GM12878 (cell line): ENCODE data around the gene CSNK1A1. TPM values are rescaled to one million over a fixed set of nuclear protein-coding genes. Genes with fewer than 3 reads are reported as not detected.

Experiments used
- ATAC-seq: fragments of 200-7000 bp; cut with Tn5 transposase; 3 replicates; pipeline ENCODE4 v1.9.1; 2020; ENCODE audit warnings: mild to moderate bottlenecking, moderate library complexity
- BruUV-seq: library from RNA; stranded (reverse); fragments of 400-500 nt; replicated peaks from 2 replicates; lab custom pipeline; 2021; lab: Mats Ljungman, UMichigan
- CTCF ChIA-PET: fragments of 300-600 bp; sonication (Branson Sonifier 250); formaldehyde crosslinking; extraction: SDS; loops from one replicate; lab custom pipeline; 2021; ENCODE audit warnings: inconsistent platforms; lab: Yijun Ruan, JAX
- POLR2A ChIA-PET: fragments of 350-600 bp; formaldehyde crosslinking; extraction: SDS; loops from one replicate; lab custom pipeline; 2021; ENCODE audit warnings: inconsistent platforms; lab: Charles Lee
- RAD21 ChIA-PET: fragments of 300-600 bp; sonication (Branson Sonifier 250); formaldehyde crosslinking; loops from one replicate; lab custom pipeline; 2023; ENCODE audit warnings: antibody characterized with exemption; ENCODE audit not compliant: unreplicated experiment; lab: Charles Lee
- SMC1A ChIA-PET: fragments of 300-600 bp; sonication (Branson Sonifier 250); formaldehyde crosslinking; loops from one replicate; lab custom pipeline; 2023; ENCODE audit not compliant: unreplicated experiment, uncharacterized antibody; lab: Charles Lee
- DNase-seq: peaks from one replicate; pipeline ENCODE4 v3.0.0-alpha.2; 2011; ENCODE audit warnings: low read depth, low spot score
- FAIRE-seq: peaks from 3 replicates; lab custom pipeline; 2011; peaks lifted over from hg19 to GRCh38; lab: Jason Lieb, UNC
- H2AFZ ChIP-seq: 2 replicates; pipeline ENCODE4 v1.6.0; 2011; ENCODE audit warnings: low read depth, low read length, control low read depth; ENCODE audit not compliant: control insufficient read depth
- H3K27ac ChIP-seq: 2 replicates; pipeline ENCODE4 v1.5.1; 2011; ENCODE audit warnings: control low read depth; ENCODE audit not compliant: control insufficient read depth, insufficient read depth
- H3K27me3 ChIP-seq, 2 experiments: replicated peaks in 1 of 2; 2 replicates each; pipeline versions ENCODE4 v1.6.0 to v1.6.1; 2011; ENCODE audit warnings: low read length in 1 of 2; ENCODE audit not compliant: control insufficient read depth in 2 of 2, insufficient read depth in 2 of 2
- H3K36me3 ChIP-seq, 2 experiments: 2 replicates each; pipeline ENCODE4 v1.5.1; 2011; ENCODE audit warnings: low read length in 1 of 2; ENCODE audit not compliant: control insufficient read depth in 2 of 2, insufficient read depth in 2 of 2
- H3K4me1 ChIP-seq: 2 replicates; pipeline ENCODE4 v1.6.1; 2011; ENCODE audit warnings: mild to moderate bottlenecking, low read length, moderate library complexity, mixed read lengths; ENCODE audit not compliant: control insufficient read depth, insufficient read depth
- H3K4me2 ChIP-seq: 2 replicates; pipeline ENCODE4 v1.6.0; 2011; ENCODE audit warnings: control low read depth; ENCODE audit not compliant: control insufficient read depth, insufficient read depth
- H3K4me3 ChIP-seq: fragments of 200-600 bp; sonication (generic); 2 replicates; pipeline ENCODE4 v1.5.1; 2016
- H3K79me2 ChIP-seq: 2 replicates; pipeline ENCODE4 v1.6.0; 2011; ENCODE audit warnings: low read length; ENCODE audit not compliant: control insufficient read depth, insufficient read depth
- H3K9ac ChIP-seq: 2 replicates; pipeline ENCODE4 v1.8.0; 2011; ENCODE audit warnings: low read length, control low read depth, mixed read lengths; ENCODE audit not compliant: control insufficient read depth, insufficient read depth
- H3K9me3 ChIP-seq: replicated peaks from 3 replicates; pipeline ENCODE4 v1.5.1; 2011; ENCODE audit warnings: mild to moderate bottlenecking, low read length; ENCODE audit not compliant: control insufficient read depth, insufficient read depth
- H4K20me1 ChIP-seq: 2 replicates; pipeline ENCODE4 v1.6.0; 2011; ENCODE audit not compliant: control insufficient read depth, insufficient read depth
- CBX5 ChIP-seq: sonication (generic); IDR thresholded peaks from 2 replicates; pipeline ENCODE4 v1.6.1; 2016; ENCODE audit warnings: low read depth, moderate library complexity, mild to moderate bottlenecking, inconsistent platforms
- CHD2 ChIP-seq: IDR thresholded peaks from 2 replicates; pipeline ENCODE4 v1.6.1; 2011; ENCODE audit warnings: low read depth, low read length, improper control_type of control experiment, borderline replicate concordance
- IRF5 ChIP-seq: fragments of 450-650 bp; IDR thresholded peaks from 2 replicates; pipeline ENCODE4 v1.6.1; 2017; ENCODE audit warnings: borderline replicate concordance
- TCF3 ChIP-seq: IDR thresholded peaks from 2 replicates; pipeline ENCODE4 v1.6.1; 2012; ENCODE audit warnings: low read depth, mild to moderate bottlenecking, low read length, borderline replicate concordance; ENCODE audit not compliant: insufficient read depth
- WGBS: methylation state at CpG from one replicate; pipeline ENCODE4 v1.1.6; 2016; ENCODE audit warnings: low lambda C conversion rate; ENCODE audit not compliant: insufficient replicate concordance, insufficient coverage; ENCODE audit errors: missing lambda C conversion rate; 5-methylcytosine and 5-hydroxymethylcytosine counted together
- in situ Hi-C: fragments of 300-500 bp; cut with MboI; formaldehyde crosslinking; loops from 9 replicates; pipeline ENCODE4 v1.14.3; 2018; ENCODE audit warnings: mixed read lengths
- intact Hi-C: fragments of 100-400 bp; cut with micrococcal nuclease; formaldehyde crosslinking; loops from one replicate; pipeline ENCODE4 v1.14.2; 2022; ENCODE audit not compliant: unreplicated experiment
- polyA plus RNA-seq, 11 experiments: library from polyadenylated mRNA; depleted of rRNA in 4 of 11; unstranded in 6 of 11; stranded (reverse) in 5 of 11; fragments of >200 nt; fragmentation: Nextera tagmentation in 4 of 11; fragmentation: Illumina TruSeq in 1 of 11; extraction: Ambion mirVana in 4 of 11; extraction: Trizol in 1 of 11; gene quantifications; 1 replicate in 1 of 11; 2 replicates in 10 of 11; pipeline versions ENCODE4 v1.2.1 to v1.2.3, GENCODE V29; 2011 to 2016; ENCODE audit warnings: inconsistent platforms in 2 of 11, missing spikeins in 2 of 11, low read depth in 1 of 11
- total RNA-seq, 4 experiments: library from RNA; depleted of rRNA in 3 of 4; stranded (reverse); fragments of >200 nt in 3 of 4; fragmentation: Illumina TruSeq in 1 of 4; extraction: Trizol in 1 of 4; gene quantifications; 2 replicates each; pipeline versions ENCODE4 v1.2.1 to v1.2.3, GENCODE V29; 2013 to 2021

The CSNK1A1 gene
- total and polyA plus RNA-seq, 10 of the 15 experiments (the other 5 are each of a cell fraction or from before 2014, with no cell fraction given) = 53.3 to 155 (median 133) TPM

DNA sequence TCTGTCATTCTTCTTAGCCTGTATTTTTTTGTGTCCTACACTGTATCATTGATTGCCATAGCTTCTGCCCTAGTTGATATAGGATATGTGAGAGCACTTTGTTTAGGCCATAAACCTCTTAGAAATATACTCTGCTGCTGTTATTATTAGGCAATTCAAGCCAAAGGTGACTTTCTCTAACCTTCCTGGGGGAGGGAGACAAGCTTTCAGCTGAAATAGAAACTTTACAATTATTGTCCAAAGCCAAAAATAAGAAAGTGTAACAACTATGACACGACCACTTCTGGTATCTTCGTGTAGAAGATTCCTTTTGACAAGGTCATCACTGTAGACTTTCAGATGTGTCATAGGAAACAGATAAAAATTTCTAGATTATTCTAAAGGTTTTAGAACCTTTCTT is 12.2 kb upstream of the CSNK1A1 start:
- H3K4me2 ChIP-seq = no peak overlapping the region
- no peak for DNase-seq
- H3K9me3 ChIP-seq = no peaks in the 10 kb centered on the region
- intact Hi-C loops = no loop called here
- in situ Hi-C loops = loop anchor here (5.0 kb wide), 1 partner anchor 121 kb away; no protein-coding TSS in a partner anchor
- POLR2A ChIA-PET = interaction anchor here (0.5 kb wide), 1 partner anchor 8 kb away, joined by 3 read pairs; no protein-coding TSS in a partner anchor
- no peak overlapping the region for H3K27ac ChIP-seq
- FAIRE-seq = no peak
- no peaks in the 10 kb centered on the region for H3K27me3 ChIP-seq
- no peaks in the 10 kb centered on the region for H3K79me2 ChIP-seq
- no peak overlapping the region for H2AFZ ChIP-seq
- SMC1A ChIA-PET = interaction anchor here (1.0 to 3.8 kb wide), 10 partner anchors 14 to 191 kb away, joined by 3 to 24 read pairs (median 4); no protein-coding TSS in a partner anchor
- TF ChIP-seq CHD2 = no peak
- TF ChIP-seq IRF5 = no peak
- no peak for TF ChIP-seq CBX5
- no peak for TF ChIP-seq TCF3
- TF ChIP-seq, all 136 proteins: peak for 0
- H3K36me3 ChIP-seq = no peaks in the 10 kb centered on the region
- BruUV-seq = no TSS peak
- no peaks in the 10 kb centered on the region for H4K20me1 ChIP-seq
- H3K9ac ChIP-seq = no peak overlapping the region
- WGBS = 8% methylated on average over 2 of the region's 2 CpGs
- no peak for ATAC-seq
- no peak overlapping the region for H3K4me3 ChIP-seq
- CTCF ChIA-PET = interaction anchor here (0.7 to 5.3 kb wide), 22 partner anchors 11 to 249 kb away, joined by 3 to 68 read pairs (median 4); partner anchors contain the start of genes CSNK1A1, IL17B and PCYOX1L
- RAD21 ChIA-PET = interaction anchor here (1.2 to 2.7 kb wide), 8 partner anchors 55 to 244 kb away, joined by 3 to 10 read pairs (median 5); no protein-coding TSS in a partner anchor
- H3K4me1 ChIP-seq = no peaks in the 10 kb centered on the region
